Measurements from ENCODE around the gene PRR36.
A peak's percentile ranks its signal among the peaks of the same experiment; 100 is the strongest.
"Not testable (repeated sequence)": the region's sequence is repeated elsewhere in the genome, so short reads cannot be mapped to it uniquely, and the experiment has no call there.

Gene PRR36

GRCh38 chr19:7874076-7874896, at the start of gene PRR36:
Gene PRR36, minus strand, starts transcription at chr19:7874390. Its CDS starts 701 bp downstream, at chr19:7873689.
- DNase-seq (ENCODE audit: low read depth in 2 of 2) = no peak

- no peak for DNase-seq (ENCODE audit: low read depth in 2 of 2)
Observed at GRCh38 chr19:7923295-7924191, 49.4 kb upstream of the PRR36 start.

- no peak for DNase-seq (ENCODE audit: low read depth in 2 of 2)
Observed at GRCh38 chr19:7922836-7923195, 48.6 kb upstream of the PRR36 start.

GRCh38 chr19:7921967-7922835, 48.0 kb upstream of the PRR36 start:
- no peak for DNase-seq (ENCODE audit: low read depth in 2 of 2)

- DNase-seq (ENCODE audit: low read depth in 2 of 2) = no peak
Observed at GRCh38 chr19:7921302-7921966, 47.2 kb upstream of the PRR36 start.

GRCh38 chr19:7920519-7921301, 46.5 kb upstream of the PRR36 start:
- peak; percentile 98 to 100 for DNase-seq (ENCODE audit: low read depth in 2 of 2)

- peak; percentile 93 to 96 for DNase-seq (ENCODE audit: low read depth in 2 of 2)
Observed at GRCh38 chr19:7919610-7920518, 45.7 kb upstream of the PRR36 start, which contains the start of gene SNAPC2. Gene SNAPC2, plus strand, starts transcription at chr19:7920338. Its CDS starts 29 bp downstream, at chr19:7920367.

GRCh38 chr19:7918615-7919421, 44.6 kb upstream of the PRR36 start:
- no peak for DNase-seq (ENCODE audit: low read depth in 2 of 2)

GRCh38 chr19:7918062-7918614, 43.9 kb upstream of the PRR36 start:
- DNase-seq (ENCODE audit: low read depth in 2 of 2) = not testable (repeated sequence)

- peak in 1 of 2 experiments; percentile 53 for DNase-seq (ENCODE audit: low read depth in 2 of 2)
Observed at GRCh38 chr19:7917267-7918061, 43.3 kb upstream of the PRR36 start.

GRCh38 chr19:7916955-7917266, 42.7 kb upstream of the PRR36 start:
- DNase-seq (ENCODE audit: low read depth in 2 of 2) = no peak

- DNase-seq (ENCODE audit: low read depth in 2 of 2) = peak in 1 of 2 experiments; percentile 47
Observed at GRCh38 chr19:7916103-7916954, 42.1 kb upstream of the PRR36 start.

- DNase-seq (ENCODE audit: low read depth in 2 of 2) = no peak
Observed at GRCh38 chr19:7915250-7916102, 41.3 kb upstream of the PRR36 start.

GRCh38 chr19:7914598-7915045, 40.4 kb upstream of the PRR36 start, which contains the start of gene TGFBR3L:
Gene TGFBR3L, plus strand, starts transcription at chr19:7914830.
- no peak for DNase-seq (ENCODE audit: low read depth in 2 of 2)

GRCh38 chr19:7914099-7914498, 39.9 kb upstream of the PRR36 start:
- DNase-seq (ENCODE audit: low read depth in 2 of 2) = no peak
